HL-60 (cell line): ENCODE data around the gene ARHGAP26.

Experiments
- POLR2AphosphoS5 ChIP-seq: IDR thresholded peaks from 2 replicates; pipeline ENCODE4 v1.6.1; 2012; ENCODE audit warnings: low read depth
- SPI1 ChIP-seq: IDR thresholded peaks from 2 replicates; pipeline ENCODE4 v1.6.1; 2012; ENCODE audit warnings: low read depth, mild to moderate bottlenecking, borderline replicate concordance
- TF ChIP-seq, protein P1 (sequence below): IDR thresholded peaks from one replicate; pipeline ENCODE4 v1.5.1; 2011; ENCODE audit warnings: low read length, control low read depth, inconsistent platforms; ENCODE audit not compliant: insufficient read depth
- TF ChIP-seq, protein P2 (sequence below): IDR thresholded peaks from 2 replicates; pipeline ENCODE4 v1.6.1; 2012; ENCODE audit warnings: low read depth; ENCODE audit not compliant: insufficient replicate concordance

DNA sequence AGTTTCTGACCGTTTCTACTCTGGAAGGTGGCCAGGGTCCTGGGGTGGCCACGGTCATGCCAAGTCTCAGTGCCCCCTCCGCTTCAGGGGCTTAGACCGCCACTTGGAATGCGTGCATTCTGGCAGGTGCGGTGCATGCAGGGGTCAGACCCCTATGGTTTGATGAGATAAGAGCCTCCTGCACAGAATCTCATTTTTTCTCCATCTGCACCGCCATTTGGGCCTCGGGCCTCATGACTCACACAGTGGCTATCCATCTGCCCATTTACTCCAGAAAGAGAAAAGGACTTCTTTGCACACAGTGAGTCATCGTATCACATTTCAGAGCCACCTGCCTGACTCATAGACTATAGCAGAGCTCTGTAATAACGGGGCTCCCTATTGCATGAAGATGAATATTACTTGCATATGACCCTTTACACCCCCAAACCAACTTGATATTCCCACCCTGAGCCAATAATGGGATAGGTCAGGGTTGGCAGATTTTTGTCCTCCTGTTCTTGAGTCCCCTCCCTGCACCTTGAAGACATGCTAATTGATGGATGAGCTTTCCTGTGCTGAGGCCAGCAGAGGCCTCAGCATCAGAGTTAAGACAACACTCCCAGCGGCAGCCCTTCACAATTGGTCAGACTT, 475.9 kb downstream of the ARHGAP26 start:
- TF ChIP-seq SPI1 (no peak), POLR2AphosphoS5 (no peak)
- TF ChIP-seq, protein P1, sequence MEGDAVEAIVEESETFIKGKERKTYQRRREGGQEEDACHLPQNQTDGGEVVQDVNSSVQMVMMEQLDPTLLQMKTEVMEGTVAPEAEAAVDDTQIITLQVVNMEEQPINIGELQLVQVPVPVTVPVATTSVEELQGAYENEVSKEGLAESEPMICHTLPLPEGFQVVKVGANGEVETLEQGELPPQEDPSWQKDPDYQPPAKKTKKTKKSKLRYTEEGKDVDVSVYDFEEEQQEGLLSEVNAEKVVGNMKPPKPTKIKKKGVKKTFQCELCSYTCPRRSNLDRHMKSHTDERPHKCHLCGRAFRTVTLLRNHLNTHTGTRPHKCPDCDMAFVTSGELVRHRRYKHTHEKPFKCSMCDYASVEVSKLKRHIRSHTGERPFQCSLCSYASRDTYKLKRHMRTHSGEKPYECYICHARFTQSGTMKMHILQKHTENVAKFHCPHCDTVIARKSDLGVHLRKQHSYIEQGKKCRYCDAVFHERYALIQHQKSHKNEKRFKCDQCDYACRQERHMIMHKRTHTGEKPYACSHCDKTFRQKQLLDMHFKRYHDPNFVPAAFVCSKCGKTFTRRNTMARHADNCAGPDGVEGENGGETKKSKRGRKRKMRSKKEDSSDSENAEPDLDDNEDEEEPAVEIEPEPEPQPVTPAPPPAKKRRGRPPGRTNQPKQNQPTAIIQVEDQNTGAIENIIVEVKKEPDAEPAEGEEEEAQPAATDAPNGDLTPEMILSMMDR, result no peak
- TF ChIP-seq, protein P2, sequence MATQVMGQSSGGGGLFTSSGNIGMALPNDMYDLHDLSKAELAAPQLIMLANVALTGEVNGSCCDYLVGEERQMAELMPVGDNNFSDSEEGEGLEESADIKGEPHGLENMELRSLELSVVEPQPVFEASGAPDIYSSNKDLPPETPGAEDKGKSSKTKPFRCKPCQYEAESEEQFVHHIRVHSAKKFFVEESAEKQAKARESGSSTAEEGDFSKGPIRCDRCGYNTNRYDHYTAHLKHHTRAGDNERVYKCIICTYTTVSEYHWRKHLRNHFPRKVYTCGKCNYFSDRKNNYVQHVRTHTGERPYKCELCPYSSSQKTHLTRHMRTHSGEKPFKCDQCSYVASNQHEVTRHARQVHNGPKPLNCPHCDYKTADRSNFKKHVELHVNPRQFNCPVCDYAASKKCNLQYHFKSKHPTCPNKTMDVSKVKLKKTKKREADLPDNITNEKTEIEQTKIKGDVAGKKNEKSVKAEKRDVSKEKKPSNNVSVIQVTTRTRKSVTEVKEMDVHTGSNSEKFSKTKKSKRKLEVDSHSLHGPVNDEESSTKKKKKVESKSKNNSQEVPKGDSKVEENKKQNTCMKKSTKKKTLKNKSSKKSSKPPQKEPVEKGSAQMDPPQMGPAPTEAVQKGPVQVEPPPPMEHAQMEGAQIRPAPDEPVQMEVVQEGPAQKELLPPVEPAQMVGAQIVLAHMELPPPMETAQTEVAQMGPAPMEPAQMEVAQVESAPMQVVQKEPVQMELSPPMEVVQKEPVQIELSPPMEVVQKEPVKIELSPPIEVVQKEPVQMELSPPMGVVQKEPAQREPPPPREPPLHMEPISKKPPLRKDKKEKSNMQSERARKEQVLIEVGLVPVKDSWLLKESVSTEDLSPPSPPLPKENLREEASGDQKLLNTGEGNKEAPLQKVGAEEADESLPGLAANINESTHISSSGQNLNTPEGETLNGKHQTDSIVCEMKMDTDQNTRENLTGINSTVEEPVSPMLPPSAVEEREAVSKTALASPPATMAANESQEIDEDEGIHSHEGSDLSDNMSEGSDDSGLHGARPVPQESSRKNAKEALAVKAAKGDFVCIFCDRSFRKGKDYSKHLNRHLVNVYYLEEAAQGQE, result no peak
